ENCODE measurements around the gene MKX.
"Not testable (repeated sequence)": the region's sequence is repeated elsewhere in the genome, so short reads cannot be mapped to it uniquely, and the experiment has no call there.

The MKX gene

DNA sequence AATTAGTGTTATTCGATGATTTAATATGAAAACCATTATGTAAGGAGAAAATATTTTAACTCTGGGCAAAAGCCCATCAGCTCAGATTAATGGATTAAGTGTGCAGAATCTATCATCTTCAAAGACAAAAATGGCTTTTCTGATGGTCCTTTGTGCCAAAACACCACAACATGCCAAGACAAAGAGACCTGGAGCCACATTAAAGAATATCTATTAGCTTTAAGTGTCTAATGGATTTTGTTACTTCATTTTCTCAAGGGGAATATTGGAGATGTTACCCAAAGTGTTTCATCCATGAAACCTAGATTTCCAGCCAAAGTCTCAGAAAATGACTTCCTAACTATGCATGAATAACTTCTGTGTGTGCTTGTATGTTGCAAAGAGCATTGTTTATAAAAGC lies 57.3 kb downstream of the MKX start:
- no peak for DNase-seq

DNA sequence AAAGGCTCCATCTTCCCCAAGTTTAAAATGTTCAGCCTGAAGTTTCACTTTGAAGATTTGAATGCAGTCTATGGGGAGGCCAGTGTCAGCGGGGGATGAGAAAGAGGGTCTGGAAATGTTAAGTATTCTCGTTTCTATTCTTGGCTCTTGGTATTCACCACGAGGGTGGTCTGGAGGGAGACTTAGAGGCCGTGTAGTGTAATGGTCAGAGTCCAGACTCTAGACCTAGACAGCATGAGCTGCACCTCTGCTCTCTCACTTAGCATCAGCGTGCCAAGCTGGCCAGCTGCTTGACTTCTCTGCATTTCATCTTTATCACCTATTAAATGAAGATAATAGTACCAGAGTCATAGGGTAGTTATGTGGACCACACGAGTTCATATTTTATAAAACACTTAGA lies 57.9 kb downstream of the MKX start:
- DNase-seq = peak; percentile 42

DNA sequence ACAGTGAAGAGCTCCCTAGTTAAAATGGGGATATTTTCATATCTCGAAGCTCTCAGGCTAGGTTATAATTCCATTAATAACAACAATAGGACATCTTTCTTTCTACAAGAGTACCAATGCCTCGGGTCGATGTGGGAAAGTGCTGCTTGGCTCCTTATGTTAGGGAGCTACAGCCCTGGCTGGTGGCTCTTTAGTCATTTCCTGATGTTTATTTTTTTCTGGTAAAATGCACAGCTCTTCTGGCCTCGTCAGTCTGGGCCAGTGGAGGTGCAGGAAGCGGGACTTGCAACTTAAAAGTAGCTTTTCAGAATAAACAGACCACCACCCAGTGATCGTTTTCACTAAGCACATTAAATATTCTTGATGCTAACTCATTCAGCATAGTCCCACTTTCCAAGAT lies 58.3 kb downstream of the MKX start:
- no peak for DNase-seq

DNA sequence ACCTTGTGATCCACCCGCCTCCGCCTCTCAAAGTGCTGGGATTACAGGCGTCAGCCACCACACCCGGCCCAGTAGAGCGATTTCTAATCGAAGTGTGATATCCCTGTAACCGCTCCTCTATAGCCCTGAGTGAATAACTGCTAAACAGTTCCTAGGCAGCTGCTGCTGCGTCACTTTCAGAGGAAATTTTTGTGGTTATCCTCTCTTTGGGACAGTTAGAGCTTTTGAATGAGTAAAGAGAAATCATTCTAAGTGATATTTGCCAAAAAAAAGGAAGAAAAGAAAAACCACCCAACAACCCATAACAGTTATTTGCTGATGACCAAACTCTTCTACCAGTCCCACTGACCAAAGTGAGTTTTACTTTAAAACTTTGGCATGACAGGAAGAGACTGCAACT lies 59.9 kb downstream of the MKX start:
- DNase-seq = no peak

DNA sequence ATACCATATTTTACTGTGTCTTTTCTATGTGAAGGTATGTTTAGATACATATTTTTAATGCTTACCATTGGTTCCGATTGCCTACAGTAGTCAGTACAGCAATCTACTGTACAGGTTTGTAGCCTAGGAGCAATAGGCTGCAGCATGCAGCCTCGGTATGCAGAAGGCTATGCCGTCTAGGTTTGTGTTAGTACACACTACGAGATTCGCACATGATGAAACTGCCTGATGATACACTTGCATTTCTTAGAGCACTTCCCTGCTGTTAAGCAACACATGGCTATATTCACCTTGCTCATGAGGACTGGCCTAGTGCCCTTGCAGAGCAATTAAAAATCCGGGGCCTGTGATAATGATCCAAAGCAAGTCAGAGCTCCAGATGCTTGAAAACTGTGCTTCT lies 62.4 kb downstream of the MKX start:
- DNase-seq = no peak

DNA sequence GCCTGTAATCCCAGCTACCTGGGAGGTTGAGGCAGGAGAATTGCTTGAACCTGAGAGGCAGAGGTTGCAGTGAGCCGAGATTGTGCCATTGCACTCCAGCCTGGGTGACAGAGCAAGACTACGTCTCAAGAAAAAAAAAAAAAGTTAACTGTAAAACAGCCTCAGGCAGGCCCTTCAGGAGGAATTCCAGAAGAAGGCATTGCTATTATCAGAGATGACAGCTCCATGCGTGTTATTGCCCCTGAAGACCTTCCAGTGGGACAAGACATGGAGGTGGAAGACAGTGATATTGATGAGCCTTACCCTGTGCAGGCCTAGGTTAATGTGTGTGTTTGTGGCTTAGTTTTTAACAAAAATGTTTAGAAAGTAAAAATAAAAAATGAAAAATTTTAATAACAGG lies 63.8 kb downstream of the MKX start:
- DNase-seq = not testable (repeated sequence)

DNA sequence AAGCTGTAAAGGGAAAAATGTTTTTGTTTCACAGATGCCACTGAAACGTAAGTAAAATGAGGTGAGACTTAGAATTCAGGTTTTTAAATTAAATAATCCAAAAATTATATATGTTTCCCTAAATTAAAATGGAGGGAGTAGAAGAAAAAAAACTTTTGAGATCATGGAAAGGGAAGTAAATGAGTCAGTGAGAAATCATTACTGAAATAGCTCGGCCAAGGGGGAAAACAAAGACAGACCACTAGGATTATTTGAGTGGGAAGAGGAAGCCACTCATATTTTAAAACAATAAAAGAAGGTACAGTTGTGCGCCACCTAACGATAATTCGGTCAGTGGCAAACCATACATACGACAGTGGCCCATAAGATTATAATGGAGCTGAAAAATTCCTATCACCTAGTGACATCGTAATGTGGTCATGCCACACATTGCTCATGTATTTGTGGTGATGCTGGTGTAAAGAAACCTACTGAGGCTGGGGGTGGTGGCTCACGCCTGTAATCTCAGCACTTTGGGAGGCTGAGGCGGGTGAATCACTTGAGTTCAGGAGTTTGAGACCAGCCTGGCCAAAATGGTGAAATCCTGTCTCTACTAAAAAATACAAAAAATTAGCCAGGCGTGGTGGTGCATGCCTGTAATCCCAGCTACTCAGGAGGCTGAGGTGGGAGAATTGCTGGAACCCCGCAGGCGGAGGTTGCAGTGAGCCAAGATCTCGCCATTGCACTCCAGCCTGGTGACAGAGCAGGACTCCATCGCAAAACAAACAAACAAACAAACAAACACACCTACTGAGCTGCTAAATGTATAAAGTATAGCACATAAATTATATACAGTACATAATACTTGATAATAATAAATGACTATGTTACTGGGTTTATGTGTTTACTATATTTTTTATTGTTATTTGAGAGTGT lies 64.7 kb downstream of the MKX start:
- DNase-seq = no peak

DNA sequence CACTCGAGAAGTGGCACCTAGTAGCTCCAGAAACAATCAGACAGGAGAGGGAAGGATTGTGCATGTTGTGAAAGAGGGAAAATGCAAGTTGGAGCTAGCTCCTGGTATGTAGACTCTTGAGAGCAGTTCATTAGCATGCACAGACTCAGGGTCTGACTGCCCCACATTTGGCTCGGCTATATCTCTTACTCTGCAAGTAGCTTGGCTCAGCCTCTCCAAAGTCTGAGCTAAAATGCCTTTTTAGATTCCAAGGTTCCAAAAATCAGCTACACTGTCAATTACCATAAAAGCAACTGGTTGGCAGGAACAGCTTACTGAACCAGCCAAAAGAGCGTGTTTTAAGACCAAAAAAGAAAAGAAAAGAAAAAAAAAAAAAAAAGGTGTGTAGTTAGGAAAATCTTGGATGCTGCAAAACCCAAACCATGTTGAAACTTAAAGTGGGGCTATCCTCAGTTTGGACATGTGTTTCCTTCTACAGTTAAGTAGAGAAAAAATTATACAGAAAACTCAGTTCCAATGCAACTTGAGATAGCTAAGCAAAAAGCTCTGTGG lies 65.5 kb downstream of the MKX start:
- DNase-seq = peak; percentile 50

DNA sequence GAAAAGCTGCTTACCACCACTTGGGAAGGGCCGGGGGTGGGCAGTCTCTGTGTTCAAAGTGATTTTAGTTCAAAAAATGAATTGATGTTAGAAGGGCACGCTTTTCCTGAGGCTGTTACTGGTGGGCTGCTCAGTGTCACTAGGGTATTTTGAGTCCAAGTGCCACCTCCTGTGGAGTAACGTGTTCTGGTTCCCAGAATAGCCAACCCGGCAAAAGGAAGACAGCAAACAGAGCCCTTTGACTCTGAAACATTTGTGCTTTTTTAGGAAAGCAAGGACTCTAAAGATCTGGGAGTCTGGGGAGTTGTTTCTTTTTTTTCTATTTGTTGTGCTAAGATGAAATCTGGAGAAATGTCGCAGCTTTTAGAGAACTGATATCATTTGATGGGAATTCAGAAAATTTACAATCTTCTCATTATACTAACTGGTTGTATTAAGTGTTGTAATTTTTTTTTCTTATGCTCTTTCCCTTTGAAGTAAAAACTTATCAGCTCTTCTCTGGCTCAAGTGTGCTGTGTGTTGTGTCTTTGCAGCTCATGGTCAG lies 66.2 kb downstream of the MKX start:
- DNase-seq = no peak

DNA sequence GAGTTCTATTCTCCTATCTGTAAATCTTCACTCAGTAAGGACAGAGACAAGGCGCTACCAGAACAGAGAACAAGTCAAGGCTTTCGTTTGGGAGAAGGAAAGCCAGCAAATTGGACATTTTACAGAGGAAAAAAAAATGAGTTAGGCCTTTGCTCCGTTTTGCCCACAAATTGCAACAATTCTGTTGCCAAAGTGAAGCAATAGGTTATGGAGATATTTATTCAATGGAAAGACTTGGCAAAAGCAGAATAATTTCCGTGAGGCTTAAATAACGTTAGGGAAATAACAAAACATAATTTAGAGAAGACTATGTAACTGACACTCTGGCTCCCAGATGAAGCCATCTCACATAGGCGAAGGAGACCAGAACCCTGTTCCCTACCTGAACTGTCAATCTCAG lies 67.5 kb downstream of the MKX start:
- DNase-seq = no peak

DNA sequence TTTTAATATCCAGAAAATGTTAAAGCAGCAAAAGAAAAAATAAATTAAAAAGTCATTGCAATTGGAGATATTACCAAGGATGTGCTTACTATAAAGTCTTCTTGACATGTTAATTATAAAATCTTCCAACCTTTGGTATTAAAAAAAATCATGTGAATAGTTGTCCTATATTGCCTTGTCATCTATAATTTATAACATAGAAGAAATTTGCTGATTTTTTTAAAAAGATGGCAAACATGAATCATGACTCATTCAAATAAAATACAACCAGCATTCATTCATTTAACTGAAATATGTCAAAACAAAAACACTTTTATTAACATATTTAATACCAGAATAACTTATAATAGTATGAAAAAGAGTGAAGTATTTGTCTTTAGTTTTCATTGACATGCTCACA lies 72.6 kb downstream of the MKX start:
- no peak for DNase-seq

DNA sequence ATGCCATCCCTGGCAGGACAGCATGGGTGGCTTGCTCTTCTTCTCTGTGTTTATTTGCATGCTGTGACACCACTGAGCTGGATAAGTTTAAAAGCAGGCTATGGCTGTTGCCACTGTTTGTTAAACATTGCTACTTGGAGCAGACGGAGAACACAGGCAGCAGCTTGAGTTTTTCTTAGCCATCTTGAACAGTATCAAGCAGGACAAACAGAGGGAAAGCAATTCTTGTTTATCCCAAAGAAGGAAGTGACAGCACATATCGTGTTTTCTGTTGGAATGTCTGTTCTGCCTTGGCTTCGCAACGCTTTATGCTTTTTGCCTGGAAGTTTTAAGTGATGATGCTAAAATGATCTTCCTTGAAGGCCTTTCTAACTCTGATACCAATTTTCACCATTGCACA lies 73.8 kb downstream of the MKX start:
- no peak for DNase-seq

DNA sequence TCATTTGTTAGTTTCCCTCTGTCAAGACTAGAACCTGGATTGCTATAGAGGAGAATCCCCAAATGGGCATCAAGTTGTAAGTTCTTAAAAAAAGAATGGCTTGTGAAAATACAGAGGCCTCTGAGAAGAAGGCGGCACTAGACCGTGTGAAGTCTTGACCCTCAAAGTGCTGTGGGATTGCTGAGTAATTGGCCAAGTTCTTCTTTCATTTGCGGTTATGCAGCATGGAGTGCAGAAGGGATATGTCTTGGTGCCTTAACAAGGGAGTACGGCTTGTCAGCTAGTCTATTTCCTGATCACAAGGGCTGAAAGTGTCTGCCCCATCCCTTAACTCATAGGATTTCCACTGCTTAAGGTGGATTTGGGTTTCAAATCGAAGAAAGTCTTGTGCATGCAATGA lies 81.2 kb downstream of the MKX start:
- DNase-seq = no peak

DNA sequence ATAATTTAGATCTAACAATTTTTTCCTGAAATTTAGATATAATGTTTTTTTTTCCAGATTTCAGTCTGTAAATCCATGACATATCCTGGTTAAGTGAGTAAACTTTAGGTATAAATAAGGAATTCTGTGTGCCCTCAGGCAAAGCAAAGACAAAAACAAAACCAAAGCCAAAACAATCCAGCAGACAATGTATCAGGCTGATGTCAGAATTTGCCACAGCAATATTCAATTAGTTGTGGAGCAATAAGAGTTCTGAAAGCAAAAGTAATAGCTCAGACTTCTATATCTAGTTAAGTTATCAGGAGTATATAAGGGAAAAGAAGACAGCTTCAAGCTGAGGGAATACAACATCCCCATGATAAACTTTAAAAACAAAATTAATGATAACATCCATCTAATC lies 82.0 kb downstream of the MKX start:
- no peak for DNase-seq

DNA sequence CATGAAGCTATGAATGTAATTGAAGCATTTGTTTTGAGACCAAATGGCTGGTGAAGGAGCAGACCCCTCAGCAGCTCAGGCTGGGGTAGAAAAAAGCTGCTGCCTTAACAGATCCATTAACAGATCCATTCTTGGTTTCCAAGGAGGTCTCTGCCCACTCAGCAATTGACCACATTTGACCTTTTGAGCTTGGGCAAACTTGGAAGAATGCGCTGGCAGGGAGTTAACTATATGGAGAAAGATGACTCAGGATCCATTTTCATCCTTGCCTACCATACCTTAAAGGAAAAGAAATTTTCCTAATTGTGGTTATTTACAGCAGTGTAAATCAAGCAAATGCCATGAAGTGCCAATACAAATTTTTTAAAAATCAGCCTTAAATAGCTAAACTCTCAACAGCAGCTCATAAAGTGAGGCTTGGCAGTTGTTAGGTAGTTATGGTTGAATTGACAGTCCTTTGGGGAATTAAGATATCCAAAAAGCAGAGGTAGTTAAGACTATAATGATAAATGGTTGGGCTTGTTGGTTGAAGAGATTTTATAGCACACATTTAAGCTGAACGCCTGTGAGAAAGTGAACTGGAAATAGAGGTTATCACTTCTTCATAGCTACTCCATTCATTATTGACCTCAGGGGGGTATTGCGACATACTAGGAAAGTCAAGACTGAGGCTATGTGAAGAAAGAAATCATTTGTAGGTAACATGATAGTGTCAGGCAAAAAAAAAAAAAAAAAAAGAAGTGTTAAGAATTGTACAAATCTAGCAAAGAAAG lies 83.9 kb downstream of the MKX start:
- DNase-seq = no peak

DNA sequence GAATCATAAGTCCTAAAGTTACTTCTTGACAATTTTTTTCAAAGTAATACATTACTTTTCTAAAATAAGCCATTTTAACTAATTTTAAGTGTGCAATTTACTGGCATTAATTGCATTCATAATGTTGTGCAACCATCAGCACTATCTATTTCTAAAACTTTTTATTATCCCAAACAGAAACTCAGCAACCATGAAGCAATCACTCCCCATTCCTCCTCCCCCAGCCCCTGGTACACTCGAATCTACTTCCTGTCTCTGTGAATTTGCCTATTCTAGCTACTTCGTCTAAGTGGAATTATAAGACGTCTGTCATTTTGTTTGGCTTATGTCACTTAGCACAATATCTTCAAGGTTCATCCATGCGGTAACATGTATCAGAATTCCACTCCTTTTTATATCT lies 84.9 kb downstream of the MKX start:
- no peak for DNase-seq

DNA sequence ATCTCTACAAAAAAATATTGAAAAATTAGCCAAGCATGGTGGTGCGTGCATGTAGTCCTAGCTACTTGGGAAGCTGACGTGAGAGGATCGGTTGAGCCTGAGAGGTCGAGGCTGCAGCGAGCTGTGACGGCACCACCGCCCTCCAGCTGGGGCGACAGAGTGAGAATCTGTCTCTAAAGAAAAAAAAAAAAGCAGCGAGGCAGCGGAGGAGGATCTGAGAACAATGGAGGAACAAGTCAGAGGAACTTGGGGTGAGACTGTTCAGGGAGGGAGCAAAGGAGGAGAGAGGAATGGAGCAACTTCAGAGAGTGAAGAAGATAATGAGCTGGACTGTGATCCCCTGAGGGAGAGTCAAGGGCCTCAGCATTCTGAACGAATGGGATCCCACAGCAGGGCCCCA lies 85.4 kb downstream of the MKX start:
- no peak for DNase-seq

DNA sequence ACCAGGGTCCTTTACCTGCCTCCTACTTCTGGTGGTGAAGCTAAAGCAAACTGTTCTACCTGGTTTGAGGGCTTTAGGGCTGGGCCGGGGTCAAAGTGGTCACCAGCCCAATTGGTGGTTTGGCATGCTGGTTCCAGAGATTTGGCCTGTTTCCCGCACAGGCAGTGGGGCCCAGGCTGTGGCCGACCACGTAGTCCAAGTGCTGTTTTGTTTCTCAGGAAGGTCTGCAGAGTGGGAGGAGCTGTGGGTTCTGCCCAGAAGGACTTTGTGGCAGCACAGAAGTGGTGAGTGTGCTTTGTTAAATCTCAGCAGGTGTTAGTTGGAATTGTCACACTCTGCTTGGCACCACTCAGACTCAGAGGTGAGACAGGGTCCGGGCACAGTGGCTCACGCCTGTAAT lies 85.8 kb downstream of the MKX start:
- DNase-seq = peak; percentile 36

DNA sequence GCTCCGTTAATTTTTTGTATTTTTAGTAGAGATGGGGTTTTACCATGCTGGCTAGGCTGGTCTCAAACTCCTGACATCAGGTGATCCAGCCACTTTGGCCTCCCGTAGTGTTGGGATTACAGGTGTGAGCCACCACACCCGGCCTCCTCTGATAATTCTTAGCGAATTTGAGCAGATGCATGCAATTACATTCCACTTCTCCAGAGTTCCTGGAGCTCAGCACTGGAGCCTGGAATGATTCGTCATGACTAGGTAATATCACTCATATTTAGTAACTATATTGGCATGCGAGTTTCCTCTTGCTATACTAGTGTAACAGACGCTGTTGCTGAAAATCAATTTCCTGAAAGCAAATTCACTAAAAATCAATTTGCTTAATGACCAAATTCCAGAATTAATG lies 86.8 kb downstream of the MKX start:
- no peak for DNase-seq

DNA sequence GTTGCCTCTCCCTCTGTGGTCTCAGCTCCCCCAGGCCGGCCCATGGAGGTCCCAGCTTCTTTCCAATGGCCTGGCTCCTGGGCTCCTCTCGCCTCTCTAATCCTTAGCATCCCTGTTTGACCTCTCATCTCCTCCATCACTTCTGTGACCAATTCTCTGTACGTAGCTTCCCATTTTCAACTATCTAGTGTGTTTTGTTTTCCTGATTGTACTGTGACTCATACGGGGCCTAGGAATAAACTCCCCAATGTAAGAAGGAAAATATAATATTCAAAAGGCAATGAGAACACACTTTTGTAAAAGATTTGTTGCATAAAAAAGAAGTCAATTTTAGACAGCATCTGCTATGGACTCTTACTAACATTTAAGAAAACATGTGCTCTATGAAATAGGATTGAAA lies 90.3 kb downstream of the MKX start:
- DNase-seq = no peak

DNA sequence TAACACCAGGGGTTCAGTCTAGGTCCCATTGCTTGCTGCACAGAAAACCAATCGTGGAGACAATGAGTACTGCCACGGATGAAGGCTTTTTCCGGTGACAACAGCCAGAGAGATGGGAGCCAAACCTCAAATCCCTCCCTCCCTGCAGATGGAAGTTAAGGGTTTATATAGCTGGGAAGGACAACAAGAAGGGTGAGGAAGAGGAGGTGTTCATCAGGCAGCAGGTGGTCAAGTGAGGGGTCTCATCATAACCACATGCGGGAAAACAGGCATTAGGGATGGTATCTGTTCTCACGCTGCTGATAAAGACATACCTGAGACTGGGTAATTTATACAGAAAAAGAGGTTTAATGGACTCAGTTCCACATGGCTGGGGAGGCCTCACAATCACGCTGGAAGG lies 91.3 kb downstream of the MKX start:
- no peak for DNase-seq

DNA sequence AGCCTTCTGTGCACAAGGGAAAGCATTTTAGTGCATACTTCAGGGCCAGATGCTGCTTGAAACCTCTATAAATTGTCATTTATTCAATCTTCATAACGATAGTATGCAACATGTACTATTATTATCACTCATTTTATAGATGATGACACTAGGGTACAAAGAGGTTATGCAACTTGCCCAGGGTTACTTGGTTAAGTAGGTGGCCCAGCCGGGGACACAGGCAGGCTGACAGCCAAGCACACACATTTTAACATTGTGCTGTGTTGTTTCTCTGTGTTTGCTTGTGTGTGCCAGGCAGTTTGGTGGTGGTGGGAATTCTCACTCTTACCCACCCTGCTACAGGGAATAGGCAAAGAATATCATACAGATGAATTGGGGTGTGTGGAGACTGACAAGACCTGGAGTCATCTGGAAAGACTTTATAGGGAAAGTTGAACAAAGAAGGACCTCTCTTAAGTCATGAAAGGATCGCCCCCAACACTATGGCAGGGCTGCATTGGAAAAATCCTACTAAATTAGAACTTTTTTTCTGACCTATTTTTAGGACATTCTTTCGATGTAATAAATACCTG lies 98.9 kb downstream of the MKX start:
- no peak for DNase-seq

DNA sequence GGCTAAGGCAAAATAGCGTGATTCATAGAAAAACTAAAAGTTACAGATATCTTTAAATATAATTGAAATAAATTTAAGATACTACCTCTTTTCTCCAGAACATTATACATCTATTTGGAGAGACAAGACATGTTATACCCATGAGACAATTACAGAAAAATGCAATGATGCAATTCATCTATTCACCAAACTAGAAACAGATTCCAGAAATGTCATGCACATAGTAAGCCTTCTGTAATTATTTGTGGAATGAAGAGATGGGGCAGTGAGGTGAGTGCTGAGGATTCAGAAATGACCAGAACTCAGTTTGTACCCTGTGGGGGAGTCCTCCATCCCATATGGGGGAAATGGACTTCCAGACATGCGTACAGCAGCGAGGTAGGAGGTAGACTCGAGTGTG lies 99.4 kb downstream of the MKX start:
- DNase-seq = no peak
